Ectodermal cell (in vitro differentiated cells): ENCODE results near the gene RAC2.

Experiments
- H3K27ac ChIP-seq: 2 replicates; pipeline ENCODE4 v1.7.0; 2013; ENCODE audit warnings: mild to moderate bottlenecking, low read depth, low read length; ENCODE audit not compliant: insufficient read depth, poor library complexity, severe bottlenecking
- H3K27me3 ChIP-seq: 2 replicates; pipeline ENCODE4 v1.7.0; 2013; ENCODE audit warnings: mild to moderate bottlenecking, low read length; ENCODE audit not compliant: insufficient read depth, control insufficient read depth, poor library complexity, severe bottlenecking
- H3K36me3 ChIP-seq: one replicate; pipeline ENCODE4 v1.7.0; 2013; ENCODE audit warnings: low read length; ENCODE audit not compliant: control insufficient read depth, insufficient read depth
- H3K4me1 ChIP-seq: one replicate; pipeline ENCODE4 v1.7.0; 2013; ENCODE audit warnings: low read length; ENCODE audit not compliant: control insufficient read depth, insufficient read depth
- H3K4me3 ChIP-seq: 2 replicates; pipeline ENCODE4 v1.7.0; 2013; ENCODE audit warnings: low read depth, low read length, control low read depth; ENCODE audit not compliant: insufficient read depth
- H3K9me3 ChIP-seq: 2 replicates; pipeline ENCODE4 v1.7.0; 2013; ENCODE audit warnings: mild to moderate bottlenecking, low read length, moderate library complexity; ENCODE audit not compliant: control insufficient read depth
- WGBS, 2 experiments: methylation state at CpG; one replicate each; pipeline ENCODE4 v1.1.7; 2013; ENCODE audit warnings: missing lambda C conversion rate in 2 of 2; 5-methylcytosine and 5-hydroxymethylcytosine counted together

Gene RAC2

DNA sequence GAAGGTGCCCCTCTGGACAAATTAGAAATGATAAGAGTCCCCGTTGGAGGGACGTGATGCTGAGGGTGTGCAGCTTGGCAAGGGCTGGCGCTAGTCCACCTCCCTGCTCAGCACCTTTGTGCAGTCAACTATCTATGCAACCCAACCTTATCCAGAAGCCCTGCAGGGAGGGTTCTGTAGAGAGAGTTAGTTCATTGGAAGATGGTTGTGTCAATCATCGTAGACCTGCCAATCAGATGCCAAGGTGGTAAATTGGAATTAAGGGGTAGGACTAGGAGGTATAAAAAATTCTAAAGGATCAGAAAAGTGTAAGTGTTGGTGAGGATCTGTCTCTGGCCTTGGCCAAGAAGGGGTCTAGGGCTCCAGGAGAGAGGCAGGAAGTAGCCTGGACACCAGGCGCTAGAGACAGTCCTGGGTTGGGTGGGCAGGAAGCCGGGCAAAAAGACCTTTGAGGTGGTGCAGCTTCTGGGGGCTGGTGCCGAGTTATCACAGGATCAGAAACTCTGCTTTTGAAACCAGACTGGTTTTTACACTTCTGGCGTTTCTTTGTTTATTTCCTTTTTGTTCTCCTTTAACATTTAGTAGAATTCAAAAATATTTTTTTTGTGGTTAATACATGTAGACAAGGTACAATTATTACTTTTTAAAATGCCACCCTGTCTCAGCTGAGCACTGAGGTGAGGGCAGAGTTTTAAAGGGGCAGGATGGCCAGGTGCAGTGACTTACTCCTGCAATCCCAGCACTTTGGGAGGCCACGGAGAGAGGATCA is 57.7 kb downstream of the RAC2 start:
- H3K4me1 ChIP-seq = peaks cover 26% of the 10 kb centered on the region
- no peak overlapping the region for H3K27ac ChIP-seq
- H3K27me3 ChIP-seq = no peaks in the 10 kb centered on the region
- H3K9me3 ChIP-seq = no peaks in the 10 kb centered on the region
- 86 to 91% methylated on average over 9 of the region's 9 CpGs for WGBS, 2 experiments
- H3K36me3 ChIP-seq = no peaks in the 10 kb centered on the region
- H3K4me3 ChIP-seq = no peak overlapping the region

DNA sequence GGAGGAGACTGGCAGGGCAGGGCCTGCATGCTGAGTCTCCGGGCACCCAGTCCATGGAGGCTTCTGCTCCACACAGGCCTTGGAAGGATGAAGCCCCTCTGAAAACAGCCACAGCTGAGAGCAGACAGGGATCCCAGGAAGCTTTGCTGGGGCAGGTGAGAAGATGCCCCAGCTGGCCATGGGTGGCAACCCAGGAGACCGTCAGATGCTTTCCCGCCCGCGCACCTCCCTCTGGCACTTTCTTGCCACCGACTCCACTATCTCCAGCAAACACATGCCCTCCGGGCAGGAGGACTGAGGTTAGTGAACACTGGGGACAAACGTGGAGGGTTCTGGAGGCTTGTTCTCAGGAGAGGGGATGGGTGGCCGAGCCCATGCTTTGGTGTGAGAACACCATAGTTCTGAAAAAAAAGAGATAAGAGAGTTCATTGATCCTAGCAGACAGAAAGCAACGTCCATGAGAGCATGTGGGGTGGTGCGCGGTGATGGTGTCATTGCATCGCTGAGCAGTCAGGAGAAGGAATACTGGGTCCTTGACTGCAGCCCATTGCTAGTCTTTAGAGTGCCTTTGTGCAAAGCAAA is 58.3 kb downstream of the RAC2 start:
- no peaks in the 10 kb centered on the region for H3K27me3 ChIP-seq
- peaks cover 26% of the 10 kb centered on the region for H3K4me1 ChIP-seq
- H3K9me3 ChIP-seq = no peaks in the 10 kb centered on the region
- H3K27ac ChIP-seq = no peak overlapping the region
- no peak overlapping the region for H3K4me3 ChIP-seq
- WGBS, 2 experiments = 91 to 94% methylated on average over 13 of the region's 13 CpGs
- no peaks in the 10 kb centered on the region for H3K36me3 ChIP-seq

DNA sequence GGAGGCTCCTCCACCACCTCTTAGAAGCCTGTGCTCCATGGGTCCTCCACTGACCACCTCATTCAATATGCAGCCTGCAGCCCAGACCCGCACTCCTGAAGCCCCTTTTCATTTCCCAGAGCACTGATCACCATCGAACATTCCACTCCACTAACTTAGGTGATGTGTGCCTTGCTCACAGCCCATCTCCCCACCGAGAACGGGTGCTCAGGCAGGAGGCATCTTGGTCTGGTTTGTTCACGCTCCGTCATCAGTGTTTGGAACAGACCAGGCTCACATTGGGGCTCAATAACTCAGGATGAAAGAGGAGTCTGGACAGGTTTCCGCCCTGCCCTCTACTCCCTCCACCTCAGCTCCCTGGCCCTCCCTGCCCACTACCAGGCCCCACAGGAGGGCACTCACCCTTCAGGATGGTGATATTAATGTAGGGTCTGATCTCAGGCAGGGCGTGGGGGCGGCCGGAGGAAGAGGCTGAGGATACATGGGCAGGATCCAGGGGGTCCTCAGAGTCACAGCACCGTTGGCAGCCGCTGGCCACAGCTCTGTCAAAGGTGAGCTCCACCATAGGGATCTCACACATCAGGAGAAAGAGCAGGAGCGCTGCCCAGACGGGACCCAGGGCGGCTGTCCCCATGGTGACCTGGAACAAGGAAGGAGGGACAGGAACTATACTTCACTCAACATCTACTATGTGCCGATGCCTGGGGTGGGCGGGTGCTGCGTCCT is 59.1 kb downstream of the RAC2 start:
- Histone ChIP-seq H3K27me3 (no peaks in the 10 kb centered on the region), H3K27ac (no peak overlapping the region), H3K4me1 (peaks cover 26% of the 10 kb centered on the region), H3K36me3 (no peaks in the 10 kb centered on the region), H3K4me3 (no peak overlapping the region), H3K9me3 (no peaks in the 10 kb centered on the region)
- 93% methylated on average over 18 of the region's 18 CpGs for WGBS, 2 experiments

DNA sequence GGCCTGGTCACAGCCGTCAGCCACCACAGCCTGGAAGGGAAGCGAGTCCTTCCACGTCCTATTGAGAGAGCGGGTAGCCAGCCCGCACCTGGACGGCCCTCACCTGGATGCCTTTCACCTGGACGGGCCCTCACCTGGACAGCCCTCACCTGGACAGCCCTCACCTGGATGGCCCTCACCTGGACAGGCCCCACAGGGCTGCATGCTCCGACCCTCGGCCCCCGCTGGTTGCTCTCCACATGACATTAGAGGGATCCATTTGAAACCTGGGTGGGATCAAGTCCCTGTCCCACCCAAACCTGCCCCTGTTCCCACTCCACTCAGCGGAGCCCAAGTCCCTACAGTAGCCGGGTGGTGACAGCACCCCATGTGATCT is 59.7 kb downstream of the RAC2 start:
- no peak overlapping the region for H3K4me3 ChIP-seq
- 90 to 92% methylated on average over 12 of the region's 12 CpGs for WGBS, 2 experiments
- H3K36me3 ChIP-seq = no peaks in the 10 kb centered on the region
- H3K27me3 ChIP-seq = no peaks in the 10 kb centered on the region
- H3K4me1 ChIP-seq = peaks cover 21% of the 10 kb centered on the region
- no peak overlapping the region for H3K27ac ChIP-seq
- no peaks in the 10 kb centered on the region for H3K9me3 ChIP-seq

DNA sequence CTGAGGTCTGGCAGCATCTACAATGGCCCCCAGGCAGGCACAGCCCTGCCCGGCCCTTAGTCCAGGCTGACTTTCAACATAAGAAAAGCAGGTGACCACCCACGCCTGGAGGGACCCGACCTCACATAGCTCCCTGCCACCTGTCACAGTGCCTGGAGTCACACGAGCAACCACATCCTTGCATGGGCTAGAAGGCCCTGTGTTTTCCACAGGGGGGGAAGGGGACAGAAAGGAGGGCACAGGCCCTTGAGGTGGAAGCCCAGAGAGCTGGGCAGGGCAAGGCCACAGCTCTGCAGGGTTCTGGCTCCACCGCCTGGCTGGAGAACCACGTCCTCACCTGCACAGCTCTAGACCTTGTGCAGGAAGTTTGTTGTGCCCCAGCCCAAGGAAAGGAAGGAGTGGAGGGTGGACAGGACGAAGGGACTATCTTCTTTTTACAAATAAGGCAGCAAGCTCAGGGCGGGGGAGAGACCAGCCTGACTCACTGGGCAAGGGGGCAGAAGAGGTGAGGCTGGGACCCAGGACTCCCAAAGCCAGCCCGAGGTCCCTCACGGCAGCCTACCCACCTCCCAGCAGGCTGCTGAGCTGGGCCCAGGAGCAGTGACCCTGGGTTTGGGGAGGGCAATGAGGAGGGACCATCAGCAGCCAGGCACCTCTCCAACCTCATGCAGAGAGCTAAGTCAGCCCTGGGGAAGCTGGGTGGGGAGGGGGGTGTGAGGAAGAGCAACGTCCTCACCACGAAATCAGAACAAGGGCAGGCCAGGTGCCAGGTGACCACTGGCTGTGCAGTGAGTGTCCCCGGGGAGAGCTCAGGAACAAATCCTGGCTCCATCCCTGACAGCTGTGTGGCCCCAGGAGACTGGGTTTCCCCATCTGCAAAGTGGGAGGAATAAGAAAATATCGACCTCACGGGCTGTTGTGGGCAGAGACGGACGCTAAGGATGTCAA is 60.4 kb downstream of the RAC2 start:
- Histone ChIP-seq H3K36me3 (no peaks in the 10 kb centered on the region), H3K4me3 (no peak overlapping the region), H3K9me3 (no peaks in the 10 kb centered on the region), H3K4me1 (peaks cover 20% of the 10 kb centered on the region), H3K27me3 (no peaks in the 10 kb centered on the region), H3K27ac (no peak overlapping the region)
- 85 to 87% methylated on average over 17 of the region's 17 CpGs for WGBS, 2 experiments

DNA sequence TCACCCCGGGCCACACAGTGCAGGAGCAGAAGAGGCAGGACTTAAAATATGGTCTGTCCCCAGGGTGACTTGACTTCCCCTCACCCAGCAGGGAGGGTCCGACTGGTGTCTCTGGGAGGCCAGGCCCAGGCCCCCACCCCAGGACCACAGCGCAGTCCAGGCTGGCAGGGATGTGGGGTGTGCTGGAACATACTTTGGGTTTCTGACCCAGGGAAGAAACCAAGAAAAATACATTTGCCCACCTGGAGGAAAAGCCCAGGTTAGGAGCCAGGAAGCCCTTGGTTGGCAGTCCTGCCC is 61.2 kb downstream of the RAC2 start:
- no peaks in the 10 kb centered on the region for H3K36me3 ChIP-seq
- H3K27ac ChIP-seq = no peak overlapping the region
- WGBS, 2 experiments = 95 to 96% methylated on average over 3 of the region's 3 CpGs
- no peak overlapping the region for H3K4me3 ChIP-seq
- no peaks in the 10 kb centered on the region for H3K27me3 ChIP-seq
- H3K9me3 ChIP-seq = no peaks in the 10 kb centered on the region
- H3K4me1 ChIP-seq = peaks cover 20% of the 10 kb centered on the region

DNA sequence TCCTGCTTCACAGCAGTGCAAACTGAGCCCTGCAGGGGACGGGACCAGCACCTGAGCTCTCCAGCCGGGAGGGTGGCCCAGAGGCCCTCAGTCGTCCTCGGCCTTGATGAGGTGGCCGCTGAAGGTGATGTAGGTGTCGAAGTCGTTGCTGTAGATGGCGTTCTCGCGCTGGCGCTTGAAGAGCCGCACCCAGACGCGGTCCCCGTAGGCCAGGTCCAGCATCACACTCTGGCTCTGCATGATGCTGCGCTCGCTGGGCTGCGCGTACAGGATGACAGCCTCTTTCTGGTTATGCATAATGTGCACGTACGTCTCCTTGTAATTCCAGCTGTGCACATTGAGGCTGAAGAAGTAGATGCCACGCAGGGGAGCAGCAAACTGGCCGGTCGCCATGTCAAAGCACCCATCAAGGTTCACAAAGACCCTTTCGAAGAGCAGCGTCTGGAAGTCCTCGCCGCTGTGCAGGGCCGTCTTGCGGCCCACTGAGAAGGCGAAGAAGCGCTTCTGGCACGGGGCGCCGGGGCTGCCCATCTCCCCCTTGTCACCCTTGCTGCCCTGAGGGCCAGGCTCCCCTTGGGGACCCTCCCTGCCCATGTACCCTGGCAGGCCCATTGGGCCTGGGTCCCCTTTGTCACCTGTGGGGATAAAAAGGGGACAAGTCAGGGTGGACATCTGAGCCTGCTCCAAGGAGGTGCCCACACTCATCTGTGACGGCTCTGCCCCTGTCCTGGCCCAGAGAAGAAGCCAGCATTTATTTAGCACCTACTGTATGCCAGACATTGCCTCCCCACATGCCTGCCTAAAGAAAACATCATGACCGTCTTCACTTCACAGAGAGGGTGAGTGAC is 61.7 kb downstream of the RAC2 start:
- H3K36me3 ChIP-seq = no peaks in the 10 kb centered on the region
- no peak overlapping the region for H3K27ac ChIP-seq
- WGBS, 2 experiments = 93 to 94% methylated on average over 37 of the region's 37 CpGs
- H3K27me3 ChIP-seq = no peaks in the 10 kb centered on the region
- H3K4me1 ChIP-seq = peaks cover 18% of the 10 kb centered on the region
- H3K4me3 ChIP-seq = no peak overlapping the region
- no peaks in the 10 kb centered on the region for H3K9me3 ChIP-seq

DNA sequence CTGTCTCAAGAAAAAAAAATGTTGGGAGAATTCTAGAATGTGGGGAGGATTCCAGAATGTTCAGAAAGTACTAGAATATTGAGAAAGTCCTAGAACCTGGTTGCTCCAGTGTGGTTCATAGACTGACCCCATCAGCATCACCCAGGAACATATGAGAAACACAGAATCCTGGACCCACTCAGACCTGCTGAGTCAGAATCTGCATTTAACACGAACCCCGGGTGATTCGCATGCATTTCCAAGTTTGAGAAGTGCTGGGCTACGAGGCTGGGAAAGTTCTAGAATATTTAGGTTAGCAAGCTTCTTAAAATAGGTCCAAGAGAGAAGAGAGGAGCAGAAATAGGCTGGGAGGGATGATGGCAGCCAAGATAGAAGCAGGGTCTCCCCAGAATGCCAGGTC is 62.4 kb downstream of the RAC2 start:
- no peak overlapping the region for H3K27ac ChIP-seq
- 91 to 94% methylated on average over 4 of the region's 4 CpGs for WGBS, 2 experiments
- no peaks in the 10 kb centered on the region for H3K36me3 ChIP-seq
- no peak overlapping the region for H3K4me3 ChIP-seq
- H3K9me3 ChIP-seq = no peaks in the 10 kb centered on the region
- peaks cover 17% of the 10 kb centered on the region for H3K4me1 ChIP-seq
- no peaks in the 10 kb centered on the region for H3K27me3 ChIP-seq

DNA sequence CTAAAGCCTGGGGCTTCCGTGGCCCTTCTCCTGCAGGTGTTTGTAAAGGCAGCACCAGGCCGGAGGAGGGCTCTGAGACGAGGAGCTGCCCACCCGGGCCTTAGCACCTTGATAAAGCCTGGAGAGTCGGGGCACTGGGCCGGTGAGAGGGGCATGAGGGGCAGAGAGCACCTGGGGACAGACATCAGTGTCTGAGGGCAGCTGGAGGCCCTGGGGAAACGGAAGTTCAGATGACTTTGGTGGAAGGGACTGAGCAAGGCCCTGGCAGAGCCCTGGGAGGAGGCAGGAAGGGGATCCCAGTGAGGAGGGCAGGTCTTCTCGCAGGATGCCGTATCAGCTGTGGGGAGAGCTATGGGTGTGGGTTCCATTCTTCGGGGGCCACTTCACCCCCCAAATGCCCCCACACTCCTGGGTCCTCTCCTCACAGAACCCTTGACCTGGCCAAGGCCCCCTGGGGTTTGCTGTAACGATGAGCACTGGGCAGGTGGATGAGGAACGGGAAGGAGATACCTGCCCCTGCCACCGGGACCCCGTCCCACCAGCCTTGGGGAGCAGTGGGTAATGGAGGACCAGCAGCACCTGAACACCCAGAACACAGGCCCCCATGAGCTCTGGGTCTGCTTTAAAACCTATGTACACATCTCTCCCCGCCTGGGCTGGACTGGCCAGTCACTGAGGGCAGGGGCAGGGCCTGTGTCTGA is 63.4 kb downstream of the RAC2 start:
- no peak overlapping the region for H3K27ac ChIP-seq
- no peaks in the 10 kb centered on the region for H3K36me3 ChIP-seq
- no peaks in the 10 kb centered on the region for H3K9me3 ChIP-seq
- no peak overlapping the region for H3K4me3 ChIP-seq
- peaks cover 17% of the 10 kb centered on the region for H3K4me1 ChIP-seq
- 89 to 91% methylated on average over 15 of the region's 15 CpGs for WGBS, 2 experiments
- no peaks in the 10 kb centered on the region for H3K27me3 ChIP-seq
